GM12878 (cell line): ENCODE results near the gene NACAD. TPM values are rescaled to one million over a fixed set of nuclear protein-coding genes. Genes with fewer than 3 reads are reported as not detected.

Experiments
- ATAC-seq: fragments of 200-7000 bp; cut with Tn5 transposase; 3 replicates; pipeline ENCODE4 v1.9.1; 2020; ENCODE audit warnings: mild to moderate bottlenecking, moderate library complexity
- BruUV-seq: library from RNA; stranded (reverse); fragments of 400-500 nt; replicated peaks from 2 replicates; lab custom pipeline; 2021; lab: Mats Ljungman, UMichigan
- CTCF ChIA-PET: fragments of 300-600 bp; sonication (Branson Sonifier 250); formaldehyde crosslinking; extraction: SDS; loops from one replicate; lab custom pipeline; 2021; ENCODE audit warnings: inconsistent platforms; lab: Yijun Ruan, JAX
- POLR2A ChIA-PET: fragments of 350-600 bp; formaldehyde crosslinking; extraction: SDS; loops from one replicate; lab custom pipeline; 2021; ENCODE audit warnings: inconsistent platforms; lab: Charles Lee
- RAD21 ChIA-PET: fragments of 300-600 bp; sonication (Branson Sonifier 250); formaldehyde crosslinking; loops from one replicate; lab custom pipeline; 2023; ENCODE audit warnings: antibody characterized with exemption; ENCODE audit not compliant: unreplicated experiment; lab: Charles Lee
- SMC1A ChIA-PET: fragments of 300-600 bp; sonication (Branson Sonifier 250); formaldehyde crosslinking; loops from one replicate; lab custom pipeline; 2023; ENCODE audit not compliant: unreplicated experiment, uncharacterized antibody; lab: Charles Lee
- DNase-seq: peaks from one replicate; pipeline ENCODE4 v3.0.0-alpha.2; 2011; ENCODE audit warnings: low read depth, low spot score
- FAIRE-seq: peaks from 3 replicates; lab custom pipeline; 2011; peaks lifted over from hg19 to GRCh38; lab: Jason Lieb, UNC
- H2AFZ ChIP-seq: 2 replicates; pipeline ENCODE4 v1.6.0; 2011; ENCODE audit warnings: low read depth, low read length, control low read depth; ENCODE audit not compliant: control insufficient read depth
- H3K27ac ChIP-seq: 2 replicates; pipeline ENCODE4 v1.5.1; 2011; ENCODE audit warnings: control low read depth; ENCODE audit not compliant: control insufficient read depth, insufficient read depth
- H3K27me3 ChIP-seq, 2 experiments: replicated peaks in 1 of 2; 2 replicates each; pipeline versions ENCODE4 v1.6.0 to v1.6.1; 2011; ENCODE audit warnings: low read length in 1 of 2; ENCODE audit not compliant: control insufficient read depth in 2 of 2, insufficient read depth in 2 of 2
- H3K36me3 ChIP-seq, 2 experiments: 2 replicates each; pipeline ENCODE4 v1.5.1; 2011; ENCODE audit warnings: low read length in 1 of 2; ENCODE audit not compliant: control insufficient read depth in 2 of 2, insufficient read depth in 2 of 2
- H3K4me1 ChIP-seq: 2 replicates; pipeline ENCODE4 v1.6.1; 2011; ENCODE audit warnings: mild to moderate bottlenecking, low read length, moderate library complexity, mixed read lengths; ENCODE audit not compliant: control insufficient read depth, insufficient read depth
- H3K4me2 ChIP-seq: 2 replicates; pipeline ENCODE4 v1.6.0; 2011; ENCODE audit warnings: control low read depth; ENCODE audit not compliant: control insufficient read depth, insufficient read depth
- H3K4me3 ChIP-seq: fragments of 200-600 bp; sonication (generic); 2 replicates; pipeline ENCODE4 v1.5.1; 2016
- H3K79me2 ChIP-seq: 2 replicates; pipeline ENCODE4 v1.6.0; 2011; ENCODE audit warnings: low read length; ENCODE audit not compliant: control insufficient read depth, insufficient read depth
- H3K9ac ChIP-seq: 2 replicates; pipeline ENCODE4 v1.8.0; 2011; ENCODE audit warnings: low read length, control low read depth, mixed read lengths; ENCODE audit not compliant: control insufficient read depth, insufficient read depth
- H3K9me3 ChIP-seq: replicated peaks from 3 replicates; pipeline ENCODE4 v1.5.1; 2011; ENCODE audit warnings: mild to moderate bottlenecking, low read length; ENCODE audit not compliant: control insufficient read depth, insufficient read depth
- H4K20me1 ChIP-seq: 2 replicates; pipeline ENCODE4 v1.6.0; 2011; ENCODE audit not compliant: control insufficient read depth, insufficient read depth
- CHD4 ChIP-seq: fragments of 200-600 bp; sonication (generic); IDR thresholded peaks from 2 replicates; pipeline ENCODE4 v1.6.1; 2016; ENCODE audit warnings: mild to moderate bottlenecking
- GATAD2B ChIP-seq: fragments of 450-650 bp; conservative IDR thresholded peaks from 2 replicates; pipeline ENCODE4 v1.6.1; 2017; ENCODE audit warnings: low read depth, mild to moderate bottlenecking, moderate library complexity
- HDAC6 ChIP-seq: fragments of 200-600 bp; sonication (generic); IDR thresholded peaks from one replicate; pipeline ENCODE4 v1.8.0; 2017; ENCODE audit warnings: antibody characterized with exemption; ENCODE audit not compliant: unreplicated experiment
- HDGF ChIP-seq: fragments of 450-650 bp; IDR thresholded peaks from 2 replicates; pipeline ENCODE4 v1.6.1; 2016; ENCODE audit warnings: antibody characterized with exemption
- KAT2A ChIP-seq: conservative IDR thresholded peaks from 2 replicates; pipeline ENCODE4 v1.6.1; 2011; ENCODE audit warnings: low read depth, low read length; ENCODE audit not compliant: control insufficient read depth
- KDM1A ChIP-seq: fragments of 200-600 bp; sonication (generic); IDR thresholded peaks from 2 replicates; pipeline ENCODE4 v1.6.1; 2016; ENCODE audit warnings: borderline replicate concordance
- MTA3 ChIP-seq: IDR thresholded peaks from 2 replicates; pipeline ENCODE4 v1.6.1; 2012; ENCODE audit warnings: low read length, inconsistent platforms, borderline replicate concordance
- NFXL1 ChIP-seq: fragments of 450-650 bp; IDR thresholded peaks from 2 replicates; pipeline ENCODE4 v1.6.1; 2017; ENCODE audit warnings: antibody characterized with exemption, mild to moderate bottlenecking, borderline replicate concordance
- POU2F2 ChIP-seq: IDR thresholded peaks from 3 replicates; pipeline ENCODE4 v1.6.1; 2011; ENCODE audit warnings: low read depth, mild to moderate bottlenecking, low read length, borderline replicate concordance
- RELA ChIP-seq: fragments of 450-650 bp; IDR thresholded peaks from 2 replicates; pipeline ENCODE4 v1.8.0; 2014; ENCODE audit warnings: borderline replicate concordance; ENCODE audit not compliant: partially characterized antibody
- SREBF2 ChIP-seq: IDR thresholded peaks from 2 replicates; pipeline ENCODE4 v1.6.1; 2012; ENCODE audit warnings: mild to moderate bottlenecking, low read length
- STAT3 ChIP-seq: IDR thresholded peaks from 2 replicates; pipeline ENCODE4 v1.6.1; 2011; ENCODE audit warnings: low read depth, low read length, improper control_type of control experiment
- TCF12 ChIP-seq: IDR thresholded peaks from 2 replicates; pipeline ENCODE4 v1.6.1; 2011; ENCODE audit warnings: low read depth, mild to moderate bottlenecking, low read length
- WGBS: methylation state at CpG from one replicate; pipeline ENCODE4 v1.1.6; 2016; ENCODE audit warnings: low lambda C conversion rate; ENCODE audit not compliant: insufficient replicate concordance, insufficient coverage; ENCODE audit errors: missing lambda C conversion rate; 5-methylcytosine and 5-hydroxymethylcytosine counted together
- in situ Hi-C: fragments of 300-500 bp; cut with MboI; formaldehyde crosslinking; loops from 9 replicates; pipeline ENCODE4 v1.14.3; 2018; ENCODE audit warnings: mixed read lengths
- intact Hi-C: fragments of 100-400 bp; cut with micrococcal nuclease; formaldehyde crosslinking; loops from one replicate; pipeline ENCODE4 v1.14.2; 2022; ENCODE audit not compliant: unreplicated experiment
- polyA plus RNA-seq, 11 experiments: library from polyadenylated mRNA; depleted of rRNA in 4 of 11; unstranded in 6 of 11; stranded (reverse) in 5 of 11; fragments of >200 nt; fragmentation: Nextera tagmentation in 4 of 11; fragmentation: Illumina TruSeq in 1 of 11; extraction: Ambion mirVana in 4 of 11; extraction: Trizol in 1 of 11; gene quantifications; 1 replicate in 1 of 11; 2 replicates in 10 of 11; pipeline versions ENCODE4 v1.2.1 to v1.2.3, GENCODE V29; 2011 to 2016; ENCODE audit warnings: inconsistent platforms in 2 of 11, missing spikeins in 2 of 11, low read depth in 1 of 11
- total RNA-seq, 4 experiments: library from RNA; depleted of rRNA in 3 of 4; stranded (reverse); fragments of >200 nt in 3 of 4; fragmentation: Illumina TruSeq in 1 of 4; extraction: Trizol in 1 of 4; gene quantifications; 2 replicates each; pipeline versions ENCODE4 v1.2.1 to v1.2.3, GENCODE V29; 2013 to 2021
- TF ChIP-seq, protein P1 (sequence below): IDR thresholded peaks from 2 replicates; pipeline ENCODE4 v1.6.1; 2012; ENCODE audit warnings: improper control_type of control experiment, low read depth, low read length; ENCODE audit not compliant: insufficient replicate concordance

NACAD gene
- total and polyA plus RNA-seq, 10 of the 15 experiments (the other 5 are each of a cell fraction or from before 2014, with no cell fraction given) = not detected

- TF ChIP-seq RELA = no peak
- TF ChIP-seq KDM1A = no peak
- no peak for TF ChIP-seq HDAC6
- no peak for TF ChIP-seq POU2F2
- TF ChIP-seq TCF12 = no peak
- intact Hi-C loops = no loop called here
- H3K79me2 ChIP-seq = no peaks in the 10 kb centered on the region
- peaks cover 5% of the 10 kb centered on the region for H3K4me1 ChIP-seq
- in situ Hi-C loops = no loop called here
- POLR2A ChIA-PET = no interaction called here
- H4K20me1 ChIP-seq = no peaks in the 10 kb centered on the region
- BruUV-seq = no TSS peak
- H3K9me3 ChIP-seq = no peaks in the 10 kb centered on the region
- DNase-seq (no peak), FAIRE-seq (no peak), ATAC-seq (peak; percentile 69)
- no peak overlapping the region for H2AFZ ChIP-seq
- no peak overlapping the region for H3K9ac ChIP-seq
- no peak overlapping the region for H3K27ac ChIP-seq
- H3K27me3 ChIP-seq = no peaks in the 10 kb centered on the region; a peak in 1 of 4 replicates
- SMC1A ChIA-PET = interaction anchor here (1.0 kb wide), 1 partner anchor 144 kb away, joined by 3 read pairs; no protein-coding TSS in a partner anchor
- RAD21 ChIA-PET = interaction anchor here (1.5 kb wide), 1 partner anchor 17 kb away, joined by 3 read pairs; no protein-coding TSS in a partner anchor
- no peak overlapping the region for H3K4me3 ChIP-seq
- CTCF ChIA-PET = interaction anchor here (1.0 to 2.6 kb wide), 2 partner anchors 17 to 145 kb away, joined by 4 to 7 read pairs; no protein-coding TSS in a partner anchor
- WGBS = 66% methylated on average over 3 of the region's 3 CpGs
- H3K4me2 ChIP-seq = no peak overlapping the region
- no peaks in the 10 kb centered on the region for H3K36me3 ChIP-seq
Measured at GRCh38 chr7:45118889-45119331, 30.1 kb upstream of the NACAD start.

DNA sequence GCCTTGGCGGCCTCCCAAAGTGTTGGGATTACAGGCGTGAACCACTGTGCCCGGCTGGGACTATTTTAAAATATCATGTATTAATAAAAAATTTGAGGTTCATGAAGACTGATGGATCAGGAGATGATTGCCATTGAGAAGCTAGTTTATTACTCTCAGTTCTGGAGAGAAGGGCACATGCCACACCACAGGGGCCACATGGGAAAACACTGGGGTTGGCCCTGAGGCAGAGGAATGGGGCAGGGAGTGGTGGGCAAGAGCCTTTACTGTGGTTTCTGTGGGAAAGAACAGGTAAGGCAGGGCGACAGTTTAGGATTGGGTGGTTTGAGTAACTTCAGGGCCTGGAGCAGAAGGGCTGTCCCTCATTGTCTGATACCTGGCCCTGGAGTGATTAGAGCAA is 29.5 kb upstream of the NACAD start:
- POLR2A ChIA-PET = no interaction called here
- in situ Hi-C loops (no loop called here), intact Hi-C loops (no loop called here)
- Histone ChIP-seq H3K27me3 (no peaks in the 10 kb centered on the region; a peak in 1 of 4 replicates), H4K20me1 (no peaks in the 10 kb centered on the region), H3K27ac (no peak overlapping the region), H3K36me3 (no peaks in the 10 kb centered on the region), H3K79me2 (no peaks in the 10 kb centered on the region), H2AFZ (no peak overlapping the region), H3K9me3 (no peaks in the 10 kb centered on the region), H3K4me3 (no peak overlapping the region), H3K9ac (no peak overlapping the region), H3K4me1 (peaks cover 3% of the 10 kb centered on the region), H3K4me2 (no peak overlapping the region)
- no TSS peak for BruUV-seq
- ATAC-seq = no peak
- no peak for DNase-seq
- 63% methylated on average over 4 of the region's 4 CpGs for whole genome bisulfite sequencing
- SMC1A ChIA-PET = interaction anchor here (0.6 to 1.0 kb wide), 3 partner anchors 124 to 238 kb away, joined by 3 read pairs; no protein-coding TSS in a partner anchor
- FAIRE-seq = no peak
- RAD21 ChIA-PET = interaction anchor here (1.5 kb wide), 1 partner anchor 18 kb away, joined by 3 read pairs; no protein-coding TSS in a partner anchor
- CTCF ChIA-PET = interaction anchor here (0.7 to 2.6 kb wide), 3 partner anchors 17 to 283 kb away, joined by 3 to 7 read pairs (median 4); no protein-coding TSS in a partner anchor
- TF ChIP-seq NFXL1 (no peak), GATAD2B (no peak), STAT3 (no peak), CHD4 (no peak), SREBF2 (no peak), MTA3 (no peak), HDGF (no peak), KAT2A (no peak)
- TF ChIP-seq, protein P1, sequence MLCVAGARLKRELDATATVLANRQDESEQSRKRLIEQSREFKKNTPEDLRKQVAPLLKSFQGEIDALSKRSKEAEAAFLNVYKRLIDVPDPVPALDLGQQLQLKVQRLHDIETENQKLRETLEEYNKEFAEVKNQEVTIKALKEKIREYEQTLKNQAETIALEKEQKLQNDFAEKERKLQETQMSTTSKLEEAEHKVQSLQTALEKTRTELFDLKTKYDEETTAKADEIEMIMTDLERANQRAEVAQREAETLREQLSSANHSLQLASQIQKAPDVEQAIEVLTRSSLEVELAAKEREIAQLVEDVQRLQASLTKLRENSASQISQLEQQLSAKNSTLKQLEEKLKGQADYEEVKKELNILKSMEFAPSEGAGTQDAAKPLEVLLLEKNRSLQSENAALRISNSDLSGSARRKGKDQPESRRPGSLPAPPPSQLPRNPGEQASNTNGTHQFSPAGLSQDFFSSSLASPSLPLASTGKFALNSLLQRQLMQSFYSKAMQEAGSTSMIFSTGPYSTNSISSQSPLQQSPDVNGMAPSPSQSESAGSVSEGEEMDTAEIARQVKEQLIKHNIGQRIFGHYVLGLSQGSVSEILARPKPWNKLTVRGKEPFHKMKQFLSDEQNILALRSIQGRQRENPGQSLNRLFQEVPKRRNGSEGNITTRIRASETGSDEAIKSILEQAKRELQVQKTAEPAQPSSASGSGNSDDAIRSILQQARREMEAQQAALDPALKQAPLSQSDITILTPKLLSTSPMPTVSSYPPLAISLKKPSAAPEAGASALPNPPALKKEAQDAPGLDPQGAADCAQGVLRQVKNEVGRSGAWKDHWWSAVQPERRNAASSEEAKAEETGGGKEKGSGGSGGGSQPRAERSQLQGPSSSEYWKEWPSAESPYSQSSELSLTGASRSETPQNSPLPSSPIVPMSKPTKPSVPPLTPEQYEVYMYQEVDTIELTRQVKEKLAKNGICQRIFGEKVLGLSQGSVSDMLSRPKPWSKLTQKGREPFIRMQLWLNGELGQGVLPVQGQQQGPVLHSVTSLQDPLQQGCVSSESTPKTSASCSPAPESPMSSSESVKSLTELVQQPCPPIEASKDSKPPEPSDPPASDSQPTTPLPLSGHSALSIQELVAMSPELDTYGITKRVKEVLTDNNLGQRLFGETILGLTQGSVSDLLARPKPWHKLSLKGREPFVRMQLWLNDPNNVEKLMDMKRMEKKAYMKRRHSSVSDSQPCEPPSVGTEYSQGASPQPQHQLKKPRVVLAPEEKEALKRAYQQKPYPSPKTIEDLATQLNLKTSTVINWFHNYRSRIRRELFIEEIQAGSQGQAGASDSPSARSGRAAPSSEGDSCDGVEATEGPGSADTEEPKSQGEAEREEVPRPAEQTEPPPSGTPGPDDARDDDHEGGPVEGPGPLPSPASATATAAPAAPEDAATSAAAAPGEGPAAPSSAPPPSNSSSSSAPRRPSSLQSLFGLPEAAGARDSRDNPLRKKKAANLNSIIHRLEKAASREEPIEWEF = no peak
